Trophoblast cell (in vitro differentiated cells and primary cell): ENCODE results near the gene RAB5B.

ENCODE experiments used
- DNase-seq, 2 donors: peaks; one replicate each; pipeline ENCODE4 v3.0.0-alpha.2; 2016
- H2AFZ ChIP-seq: 2 replicates; pipeline ENCODE4 v1.6.1; 2013; ENCODE audit warnings: low read length, moderate library complexity, mild to moderate bottlenecking; ENCODE audit not compliant: insufficient read depth, poor library complexity
- H2AK5ac ChIP-seq: 2 replicates; pipeline ENCODE4 v1.6.1; 2013; ENCODE audit warnings: mild to moderate bottlenecking, low read length
- H2BK120ac ChIP-seq: 2 replicates; pipeline ENCODE4 v1.6.1; 2013; ENCODE audit warnings: low read length, mild to moderate bottlenecking, moderate library complexity; ENCODE audit not compliant: insufficient read depth, poor library complexity
- H2BK12ac ChIP-seq: 2 replicates; pipeline ENCODE4 v1.6.1; 2013; ENCODE audit warnings: mild to moderate bottlenecking, low read length, moderate library complexity
- H2BK5ac ChIP-seq: 2 replicates; pipeline ENCODE4 v1.6.1; 2013; ENCODE audit warnings: low read length, low read depth, moderate library complexity, mild to moderate bottlenecking; ENCODE audit not compliant: poor library complexity
- H3K14ac ChIP-seq: 2 replicates; pipeline ENCODE4 v1.6.1; 2013; ENCODE audit warnings: mild to moderate bottlenecking, low read length
- H3K18ac ChIP-seq: 2 replicates; pipeline ENCODE4 v1.6.1; 2013; ENCODE audit warnings: mild to moderate bottlenecking, low read length
- H3K23ac ChIP-seq: 2 replicates; pipeline ENCODE4 v1.6.1; 2013; ENCODE audit warnings: low read length
- H3K27ac ChIP-seq: 2 replicates; pipeline ENCODE4 v1.5.1; 2013; ENCODE audit warnings: low read depth, mild to moderate bottlenecking, inconsistent platforms, low read length, moderate library complexity
- H3K27me3 ChIP-seq: 2 replicates; pipeline ENCODE4 v1.6.1; 2013; ENCODE audit warnings: inconsistent platforms, mild to moderate bottlenecking, low read length, moderate library complexity; ENCODE audit not compliant: insufficient read depth
- H3K36me3 ChIP-seq, 2 experiments: 1 replicate in 1 of 2; 2 replicates in 1 of 2; pipeline ENCODE4 v1.6.1; 2013; ENCODE audit warnings: low read length in 2 of 2, mild to moderate bottlenecking in 2 of 2, moderate library complexity in 1 of 2; ENCODE audit not compliant: insufficient read depth in 2 of 2, control insufficient read depth in 1 of 2
- H3K4ac ChIP-seq: 2 replicates; pipeline ENCODE4 v1.6.1; 2013; ENCODE audit warnings: low read depth, mild to moderate bottlenecking, low read length, moderate library complexity
- H3K4me1 ChIP-seq, 2 experiments: 1 replicate in 1 of 2; 2 replicates in 1 of 2; pipeline ENCODE4 v1.6.1; 2013; ENCODE audit warnings: low read length in 2 of 2, mild to moderate bottlenecking in 2 of 2, moderate library complexity in 1 of 2; ENCODE audit not compliant: insufficient read depth in 2 of 2, control insufficient read depth in 1 of 2
- H3K4me2 ChIP-seq: 2 replicates; pipeline ENCODE4 v1.6.1; 2013; ENCODE audit warnings: inconsistent platforms, mild to moderate bottlenecking, low read length, moderate library complexity
- H3K4me3 ChIP-seq: 2 replicates; pipeline ENCODE4 v1.5.1; 2013; ENCODE audit warnings: mild to moderate bottlenecking, low read depth, low read length, inconsistent platforms
- H3K79me1 ChIP-seq: one replicate; pipeline ENCODE4 v1.6.1; 2013; ENCODE audit warnings: low read length
- H3K79me2 ChIP-seq: 2 replicates; pipeline ENCODE4 v1.6.1; 2013; ENCODE audit warnings: low read length, mild to moderate bottlenecking; ENCODE audit not compliant: control insufficient read depth, insufficient read depth, poor library complexity
- H3K9ac ChIP-seq: 2 replicates; pipeline ENCODE4 v1.6.1; 2013; ENCODE audit warnings: mild to moderate bottlenecking, low read length
- H3K9me3 ChIP-seq: 2 replicates; pipeline ENCODE4 v1.6.1; 2013; ENCODE audit warnings: low read depth, mild to moderate bottlenecking, control low read depth, inconsistent platforms, low read length; ENCODE audit not compliant: insufficient read depth
- H4K12ac ChIP-seq: 2 replicates; pipeline ENCODE4 v1.6.1; 2013; ENCODE audit warnings: low read depth, mild to moderate bottlenecking, low read length, moderate library complexity
- H4K8ac ChIP-seq: 2 replicates; pipeline ENCODE4 v1.6.1; 2013; ENCODE audit warnings: low read depth, mild to moderate bottlenecking, low read length, moderate library complexity
- H4K91ac ChIP-seq: one replicate; pipeline ENCODE4 v1.6.1; 2013; ENCODE audit warnings: low read depth, mild to moderate bottlenecking, low read length, moderate library complexity
- WGBS: extraction: QIAGEN DNeasy Blood & Tissue Kit; methylation state at CpG from one replicate; pipeline ENCODE4 v1.1.7; 2013; ENCODE audit warnings: missing lambda C conversion rate; ENCODE audit not compliant: insufficient read length, insufficient coverage; ENCODE audit errors: extremely low coverage; 5-methylcytosine and 5-hydroxymethylcytosine counted together

RAB5B gene

DNA sequence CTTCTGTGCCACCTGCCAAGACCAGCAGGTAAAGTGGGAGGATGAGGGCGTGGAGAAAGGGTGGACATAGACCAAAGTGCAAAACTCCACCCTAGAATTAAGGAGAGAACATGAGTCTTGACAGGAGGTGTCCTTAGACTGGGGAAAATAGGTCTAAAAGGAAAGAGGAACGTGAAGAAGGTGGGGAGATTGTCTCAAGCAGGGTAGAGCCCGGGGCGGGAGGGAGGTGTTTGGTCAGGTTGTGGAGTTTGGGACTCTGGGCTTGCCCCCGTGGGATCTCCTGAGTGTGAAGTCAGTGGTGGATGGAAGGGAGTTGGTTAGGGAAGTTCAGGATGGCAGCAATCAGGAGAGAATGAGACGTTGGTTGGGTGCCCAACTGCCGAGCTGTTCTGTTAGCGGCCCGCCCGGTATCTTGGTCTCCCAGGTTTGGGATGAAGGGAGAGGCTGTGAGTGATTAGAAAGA is 42.5 kb upstream of the RAB5B start:
- Histone ChIP-seq H3K79me2 (peaks cover 14% of the 10 kb centered on the region), H3K36me3 (no peaks in the 10 kb centered on the region), H3K9ac (peak overlapping the region; percentile 60), H4K91ac (peak overlapping the region; percentile 73), H2BK120ac (peak overlapping the region; percentile 79), H3K23ac (no peak overlapping the region), H3K18ac (peak overlapping the region; percentile 60), H2AFZ (peak overlapping the region; percentile 92), H3K79me1 (peaks cover 23% of the 10 kb centered on the region), H3K9me3 (no peaks in the 10 kb centered on the region), H3K27ac (peak overlapping the region; percentile 24), H2BK5ac (peak overlapping the region; percentile 39), H3K27me3 (no peaks in the 10 kb centered on the region), H3K4me3 (peak overlapping the region; percentile 63), H3K4ac (peak overlapping the region; percentile 56), H3K4me2 (peak overlapping the region; percentile 95), H3K14ac (peak overlapping the region; percentile 82), H2AK5ac (peak overlapping the region; percentile 87), H4K12ac (peak overlapping the region; percentile 82), H4K8ac (peak overlapping the region; percentile 82), H3K4me1 (peaks cover 14 to 22% of the 10 kb centered on the region in 2 experiments), H2BK12ac (peak overlapping the region; percentile 69)
- no peak for DNase-seq
- WGBS: no CpG with 5 or more reads among the region's 10 CpGs

DNA sequence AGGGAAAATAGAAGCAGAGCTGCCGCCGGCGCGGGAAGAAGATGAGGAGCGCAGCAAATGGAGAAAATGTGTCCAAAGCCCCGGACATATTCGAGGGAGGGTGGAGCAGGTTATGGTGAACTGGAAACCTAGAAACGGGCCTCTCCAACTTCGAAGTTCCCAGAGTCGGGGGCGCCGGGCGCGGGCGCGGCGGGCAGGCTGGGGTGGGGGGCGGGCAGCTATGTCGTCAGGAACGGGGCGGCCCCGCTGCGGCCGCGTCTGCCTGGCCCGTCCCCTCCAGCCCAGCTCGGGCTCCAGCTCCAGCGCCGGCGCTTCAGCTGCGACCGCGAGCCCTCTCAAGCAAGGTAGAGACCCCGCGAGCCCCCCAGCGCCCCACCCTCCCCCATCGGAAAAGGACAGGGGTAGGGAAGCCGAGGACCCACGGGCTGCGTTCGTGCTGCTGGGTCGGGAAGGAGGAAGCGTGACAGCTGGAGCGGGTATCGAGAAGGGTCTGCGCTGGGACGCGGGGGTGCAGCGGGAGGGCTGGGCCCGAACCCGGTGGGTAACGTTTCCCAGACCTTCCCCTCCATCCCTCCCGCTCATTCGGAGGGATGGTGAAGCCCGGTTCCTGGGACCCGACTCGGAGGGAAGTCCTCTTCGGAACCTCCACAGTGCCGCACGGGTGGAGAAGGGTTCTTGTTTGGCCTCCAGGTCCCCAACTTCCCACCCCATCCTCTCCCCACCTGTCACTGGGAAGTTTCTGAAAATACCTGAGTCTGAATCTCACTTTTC is 41.9 kb upstream of the RAB5B start:
- H3K14ac ChIP-seq: peak overlapping the region; percentile 89
- no CpG with 5 or more reads among the region's 60 CpGs for WGBS
- peak overlapping the region; percentile 24 for H3K27ac ChIP-seq
- H3K4me3 ChIP-seq: peak overlapping the region; percentile 89
- peak overlapping the region; percentile 95 for H3K4me2 ChIP-seq
- peak overlapping the region; percentile 39 for H2BK5ac ChIP-seq
- H3K4me1 ChIP-seq: peaks cover 14 to 22% of the 10 kb centered on the region in 2 experiments
- H3K9ac ChIP-seq: peak overlapping the region; percentile 71
- H3K9me3 ChIP-seq: no peaks in the 10 kb centered on the region
- H3K23ac ChIP-seq: no peak overlapping the region
- H4K8ac ChIP-seq: peak overlapping the region; percentile 82
- H3K18ac ChIP-seq: peak overlapping the region; percentile 94
- peaks cover 18% of the 10 kb centered on the region for H3K79me1 ChIP-seq
- H4K91ac ChIP-seq: peak overlapping the region; percentile 74
- peak overlapping the region; percentile 92 for H2AFZ ChIP-seq
- peak overlapping the region; percentile 59 for H2BK12ac ChIP-seq
- H3K79me2 ChIP-seq: peaks cover 8% of the 10 kb centered on the region
- peaks cover 2% of the 10 kb centered on the region in 2 experiments for H3K36me3 ChIP-seq
- peak overlapping the region; percentile 56 for H3K4ac ChIP-seq
- peak overlapping the region; percentile 82 for H4K12ac ChIP-seq
- H2AK5ac ChIP-seq: peak overlapping the region; percentile 87
- H2BK120ac ChIP-seq: peak overlapping the region; percentile 79
- DNase-seq: peak in 1 of 2 donors; percentile 7
- no peaks in the 10 kb centered on the region for H3K27me3 ChIP-seq

DNA sequence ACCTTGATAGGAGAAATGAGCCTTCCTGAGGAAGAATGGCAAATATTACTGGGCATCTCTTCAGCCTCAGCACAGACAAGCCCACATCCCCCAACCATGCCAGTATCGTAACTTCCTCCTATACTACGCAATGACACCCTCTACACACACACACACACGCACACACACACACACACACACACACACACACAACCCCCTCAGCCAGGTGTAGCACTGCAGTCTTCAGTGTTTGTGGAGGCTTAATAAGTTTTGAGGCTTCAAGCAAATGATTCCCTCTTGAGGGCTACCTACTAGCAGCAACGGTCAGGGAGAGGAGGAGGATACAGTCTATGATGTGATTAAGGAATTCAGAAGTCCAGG is 41.3 kb upstream of the RAB5B start:
- H4K8ac ChIP-seq: no peak overlapping the region
- H3K18ac ChIP-seq: no peak overlapping the region
- no peak overlapping the region for H2BK5ac ChIP-seq
- H2BK12ac ChIP-seq: no peak overlapping the region
- peaks cover 2 to 6% of the 10 kb centered on the region in 2 experiments for H3K36me3 ChIP-seq
- no peak overlapping the region for H3K23ac ChIP-seq
- H3K4me3 ChIP-seq: peak overlapping the region; percentile 89
- H3K4me1 ChIP-seq: peaks cover 14 to 22% of the 10 kb centered on the region in 2 experiments
- WGBS: no CpG with 5 or more reads among the region's 4 CpGs
- H2AK5ac ChIP-seq: no peak overlapping the region
- peaks cover 4% of the 10 kb centered on the region for H3K79me2 ChIP-seq
- peak overlapping the region; percentile 74 for H4K91ac ChIP-seq
- no peak overlapping the region for H2BK120ac ChIP-seq
- peaks cover 13% of the 10 kb centered on the region for H3K79me1 ChIP-seq
- H3K9ac ChIP-seq: peak overlapping the region; percentile 71
- no peak overlapping the region for H3K27ac ChIP-seq
- no peak for DNase-seq
- H3K9me3 ChIP-seq: no peaks in the 10 kb centered on the region
- H2AFZ ChIP-seq: peak overlapping the region; percentile 55
- peak overlapping the region; percentile 67 for H4K12ac ChIP-seq
- H3K4me2 ChIP-seq: peak overlapping the region; percentile 95
- no peak overlapping the region for H3K4ac ChIP-seq
- no peak overlapping the region for H3K14ac ChIP-seq
- H3K27me3 ChIP-seq: no peaks in the 10 kb centered on the region

DNA sequence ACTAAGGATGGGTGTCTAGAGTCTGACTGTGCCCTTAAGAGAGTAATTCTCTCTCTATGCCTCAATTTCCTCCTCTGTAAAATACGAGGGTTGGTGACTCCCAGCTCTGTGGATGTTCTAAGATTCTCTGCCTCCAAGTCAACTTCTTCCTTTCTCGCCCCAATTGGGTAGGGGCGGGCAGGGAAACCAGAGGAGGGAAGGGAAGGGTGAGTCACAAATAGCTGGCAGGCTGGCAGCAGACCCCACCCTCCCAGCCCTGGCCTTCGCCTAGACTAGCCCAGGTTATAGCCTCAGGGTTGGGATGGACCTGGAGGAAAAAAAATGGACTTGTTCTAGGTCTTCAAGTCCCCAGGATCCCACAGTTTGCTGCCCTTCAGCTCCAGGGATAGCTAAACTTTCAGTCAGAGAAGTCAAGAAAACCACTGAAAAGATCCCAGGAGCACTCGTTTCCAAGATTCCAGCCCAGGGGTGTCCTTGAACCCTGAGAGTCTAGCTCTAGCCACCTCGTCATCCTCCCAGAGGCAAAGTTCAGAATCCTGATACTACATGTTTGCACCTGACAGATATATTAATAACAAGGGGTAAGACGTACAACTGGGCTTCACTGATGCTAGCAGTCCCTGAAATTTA is 40.6 kb upstream of the RAB5B start:
- peaks cover 2 to 6% of the 10 kb centered on the region in 2 experiments for H3K36me3 ChIP-seq
- no peaks in the 10 kb centered on the region for H3K27me3 ChIP-seq
- peak overlapping the region; percentile 47 for H2BK12ac ChIP-seq
- H4K8ac ChIP-seq: no peak overlapping the region
- DNase-seq: peak; percentile 45 to 61
- no peak overlapping the region for H3K9ac ChIP-seq
- no peak overlapping the region for H2BK5ac ChIP-seq
- no peak overlapping the region for H2BK120ac ChIP-seq
- H4K12ac ChIP-seq: no peak overlapping the region
- H3K4me3 ChIP-seq: no peak overlapping the region
- H4K91ac ChIP-seq: peak overlapping the region; percentile 28
- no CpG with 5 or more reads among the region's 7 CpGs for WGBS
- peaks cover 9% of the 10 kb centered on the region for H3K79me1 ChIP-seq
- peaks cover 14 to 22% of the 10 kb centered on the region in 2 experiments for H3K4me1 ChIP-seq
- no peak overlapping the region for H3K18ac ChIP-seq
- H3K23ac ChIP-seq: no peak overlapping the region
- no peak overlapping the region for H3K14ac ChIP-seq
- peak overlapping the region; percentile 22 for H2AK5ac ChIP-seq
- H3K9me3 ChIP-seq: no peaks in the 10 kb centered on the region
- no peak overlapping the region for H2AFZ ChIP-seq
- H3K79me2 ChIP-seq: peaks cover 2% of the 10 kb centered on the region
- peak overlapping the region; percentile 58 for H3K27ac ChIP-seq
- peak overlapping the region; percentile 19 for H3K4me2 ChIP-seq
- no peak overlapping the region for H3K4ac ChIP-seq
